GM19239 (cell line): Measurements from ENCODE around the gene TFDP2.
A peak's percentile ranks its signal among the peaks of the same experiment; 100 is the strongest.
"Not testable (repeated sequence)": the region's sequence is repeated elsewhere in the genome, so short reads cannot be mapped to it uniquely, and the experiment has no call there.

Experiments
- DNase-seq: peaks from one replicate; pipeline ENCODE4 v3.0.0; 2011; ENCODE audit warnings: low spot score; ENCODE audit not compliant: insufficient read length
- FAIRE-seq: peaks from 2 replicates; lab custom pipeline; 2011; peaks lifted over from hg19 to GRCh38; lab: Jason Lieb, UNC

The TFDP2 gene

DNA sequence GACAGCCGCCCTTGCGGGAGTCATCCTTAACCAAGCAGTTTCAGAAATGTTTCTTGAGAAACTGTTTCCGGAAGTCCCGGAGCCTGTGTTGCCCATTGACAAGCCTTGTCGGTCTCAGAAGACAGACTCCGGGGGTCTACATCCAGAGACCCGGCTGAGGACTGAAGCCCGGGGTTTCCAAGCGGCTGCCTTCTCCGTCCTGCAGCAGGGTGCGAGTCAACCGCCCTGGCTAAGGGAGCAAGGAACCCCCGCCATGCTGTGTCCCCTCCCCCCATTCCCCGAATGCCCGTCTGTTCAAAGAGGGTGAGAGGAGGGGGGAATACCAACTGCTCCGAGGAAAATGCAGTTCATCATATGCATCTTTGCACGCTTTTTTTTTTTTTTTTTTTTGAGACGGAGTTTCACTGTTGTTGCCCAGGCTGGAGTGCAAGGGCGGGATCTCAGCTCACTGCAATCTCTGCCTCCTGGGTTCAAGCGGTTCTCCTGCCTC is 211.3 kb downstream of the TFDP2 start:
- DNase-seq = no peak
- FAIRE-seq = no peak

DNA sequence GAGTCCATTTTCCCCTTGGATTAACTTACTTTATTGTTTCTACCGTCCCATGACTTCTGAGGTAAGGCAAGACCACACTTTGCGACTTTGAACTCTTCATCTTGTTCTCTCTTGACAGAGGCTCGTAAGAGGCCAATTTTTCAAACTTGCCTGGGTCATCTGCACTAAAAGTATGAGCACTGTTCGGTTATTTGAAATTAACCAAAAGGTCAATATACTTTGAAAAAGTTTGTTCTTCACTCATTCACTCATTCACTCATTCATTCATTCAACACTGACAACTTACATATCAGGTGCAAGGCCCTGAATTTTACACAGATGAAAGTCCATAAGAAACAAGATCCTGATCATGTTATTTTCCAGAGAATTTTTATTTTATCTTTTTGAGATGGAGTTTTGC is 215.0 kb downstream of the TFDP2 start:
- DNase-seq = no peak
- no peak for FAIRE-seq

DNA sequence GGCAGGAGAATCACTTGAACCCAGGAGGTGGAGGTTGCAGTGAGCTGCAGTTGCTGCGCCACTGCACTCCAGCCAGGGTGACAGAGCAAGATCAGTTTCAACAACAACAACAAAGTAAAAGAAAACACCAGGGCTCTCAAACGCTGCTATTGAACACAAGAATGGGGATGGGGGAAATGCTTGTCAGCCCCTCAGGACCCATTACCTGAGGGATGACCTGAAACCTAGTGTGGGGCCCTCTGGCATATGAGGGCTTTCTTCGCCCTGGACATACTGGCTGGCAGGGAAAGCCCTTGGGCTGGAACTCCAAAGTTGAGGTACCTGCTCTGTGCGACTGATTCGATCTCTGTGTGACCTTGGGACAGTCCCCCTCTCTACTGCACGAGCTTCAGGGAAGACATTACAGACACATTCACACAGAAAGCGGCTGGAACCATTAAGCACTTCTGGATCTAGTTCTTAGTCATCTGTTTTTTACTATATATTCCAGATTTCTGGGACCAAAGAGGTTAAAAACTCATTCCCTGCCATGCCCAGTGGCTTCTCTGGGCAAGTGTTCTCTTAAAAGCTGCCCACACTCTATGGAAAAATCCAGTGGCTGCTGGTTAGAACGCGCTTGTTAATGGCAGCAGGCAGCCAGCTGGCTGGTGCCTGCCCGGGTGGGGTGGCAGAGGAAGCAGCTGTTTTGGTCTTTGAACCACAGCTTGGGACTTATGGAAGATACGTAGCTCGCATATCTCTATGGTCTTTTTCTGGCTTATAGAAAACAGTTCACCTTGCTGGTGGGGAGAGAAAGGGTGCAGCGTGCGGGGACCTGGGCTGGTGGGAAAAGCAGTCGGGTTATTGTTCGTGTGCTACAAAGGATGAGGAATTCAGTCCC is 215.7 kb downstream of the TFDP2 start:
- DNase-seq (no peak), FAIRE-seq (no peak)

DNA sequence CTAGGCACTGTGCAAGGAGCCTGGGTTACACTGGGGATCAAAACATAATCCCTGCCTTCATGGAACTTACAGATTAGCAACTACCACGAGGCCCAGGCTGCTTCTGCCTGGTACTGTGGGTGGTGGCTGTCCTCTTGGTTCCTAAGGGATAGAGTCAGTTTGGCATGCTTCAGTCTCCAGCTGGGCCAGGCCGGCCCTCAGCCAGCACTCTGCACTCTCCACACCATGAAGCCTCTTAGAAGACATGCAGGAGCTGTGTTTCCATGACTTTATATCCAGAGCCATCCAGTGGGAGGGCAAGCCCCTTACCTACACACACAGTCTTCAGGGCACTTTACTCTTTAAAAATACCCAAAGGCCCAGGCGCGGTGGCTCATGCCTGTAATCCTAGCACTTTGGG is 218.5 kb downstream of the TFDP2 start:
- FAIRE-seq = no peak
- no peak for DNase-seq

DNA sequence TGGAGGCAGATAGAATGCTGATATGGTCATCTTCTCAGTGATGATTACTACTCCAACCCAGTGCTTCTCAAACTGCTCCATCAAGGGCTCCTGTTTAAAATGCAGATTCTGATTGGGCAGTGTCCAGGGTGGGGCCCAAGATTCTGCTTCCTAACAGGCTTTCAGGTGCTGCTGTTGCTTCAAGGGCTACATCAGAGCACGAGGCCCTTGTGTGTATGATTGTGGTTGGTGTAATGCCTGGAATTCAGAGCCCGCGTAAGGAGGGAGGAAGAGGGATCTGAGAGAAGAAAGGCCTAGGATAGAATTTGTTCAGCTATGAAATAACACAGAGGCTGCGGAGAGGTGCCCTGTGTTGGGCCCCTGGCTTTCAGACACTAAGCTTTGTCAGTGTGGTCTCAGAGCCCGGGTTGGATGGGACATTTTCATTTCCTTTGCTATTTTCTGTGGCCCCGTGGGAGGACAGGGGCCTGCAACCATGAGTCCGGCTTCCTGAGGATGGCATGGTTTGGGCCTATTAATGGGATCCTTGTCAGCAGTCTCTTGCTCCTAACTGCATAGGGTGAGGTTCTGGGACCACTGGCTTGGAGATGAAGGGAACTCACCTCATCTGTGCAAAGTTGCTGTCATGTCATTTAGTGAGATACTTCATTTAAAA is 219.9 kb downstream of the TFDP2 start:
- DNase-seq = no peak
- no peak for FAIRE-seq

DNA sequence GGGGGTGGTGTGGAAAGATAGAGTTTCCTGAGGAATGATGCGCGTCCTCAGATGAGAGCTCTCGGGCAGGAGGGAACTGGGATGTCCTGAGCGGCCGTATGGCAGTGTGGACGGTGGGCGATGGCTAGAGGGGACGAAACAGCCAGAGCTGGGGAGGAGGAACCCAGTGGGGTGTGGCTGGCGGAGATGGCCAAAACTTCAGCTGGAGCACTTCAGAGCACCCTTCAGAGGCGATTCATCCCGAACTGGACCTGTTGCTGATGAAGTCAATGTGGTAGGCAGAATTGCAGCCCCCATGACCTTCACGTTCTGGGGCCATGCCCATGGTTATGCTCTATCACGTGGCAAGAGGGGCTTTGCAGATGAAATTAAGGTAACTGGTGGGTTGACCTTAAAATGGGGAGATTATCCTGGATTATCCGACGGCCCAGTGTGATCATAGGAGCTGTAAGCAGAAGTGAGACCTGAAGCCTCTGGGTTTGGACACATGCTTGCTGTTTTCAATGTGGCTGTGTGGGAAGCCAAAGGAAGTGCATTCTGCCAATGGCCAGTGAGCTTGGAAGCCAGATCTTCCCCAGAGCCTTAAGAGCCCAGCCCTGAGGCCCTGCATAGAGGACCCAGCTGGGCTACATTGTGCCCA is 220.6 kb downstream of the TFDP2 start:
- no peak for DNase-seq
- FAIRE-seq = no peak

DNA sequence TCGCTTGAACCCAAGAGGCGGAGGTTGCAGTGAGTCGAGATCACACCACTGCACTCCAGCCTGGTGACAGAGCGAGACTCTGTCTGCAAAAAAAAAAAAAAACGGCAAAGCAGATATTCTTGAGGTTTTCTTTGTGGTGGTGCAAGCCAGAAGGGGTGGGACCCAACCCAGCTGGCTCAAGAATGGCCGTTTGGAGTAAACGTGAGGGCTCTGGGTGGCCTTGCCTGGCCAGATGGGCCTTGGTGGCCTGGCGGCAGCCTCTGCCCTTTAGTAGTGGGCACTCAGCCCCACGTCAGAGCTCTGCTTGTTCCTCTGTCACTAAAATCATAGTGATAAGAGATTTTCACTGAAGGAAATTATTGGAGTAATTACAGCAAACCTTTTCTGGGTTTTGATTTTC is 222.4 kb downstream of the TFDP2 start:
- DNase-seq = no peak
- FAIRE-seq = no peak

DNA sequence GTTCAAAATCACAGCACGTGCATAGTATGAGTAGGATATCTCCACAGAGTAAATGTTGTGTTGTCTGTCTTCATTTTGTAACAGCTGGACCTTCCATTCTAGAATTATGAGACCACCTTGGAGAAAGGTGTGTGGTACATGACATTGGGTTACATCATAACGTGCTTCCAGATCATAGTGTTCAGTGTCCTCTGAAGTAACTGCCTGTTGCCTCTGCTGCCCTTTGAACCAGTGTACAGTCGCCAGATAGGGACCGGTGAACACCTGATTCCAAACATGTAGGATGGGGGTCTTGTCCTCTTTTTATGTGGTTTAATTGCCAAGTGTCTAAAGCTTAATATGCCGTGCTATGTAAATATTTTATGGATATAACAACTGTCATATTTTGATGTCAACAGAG is 223.7 kb downstream of the TFDP2 start:
- not testable (repeated sequence) for FAIRE-seq, DNase-seq

DNA sequence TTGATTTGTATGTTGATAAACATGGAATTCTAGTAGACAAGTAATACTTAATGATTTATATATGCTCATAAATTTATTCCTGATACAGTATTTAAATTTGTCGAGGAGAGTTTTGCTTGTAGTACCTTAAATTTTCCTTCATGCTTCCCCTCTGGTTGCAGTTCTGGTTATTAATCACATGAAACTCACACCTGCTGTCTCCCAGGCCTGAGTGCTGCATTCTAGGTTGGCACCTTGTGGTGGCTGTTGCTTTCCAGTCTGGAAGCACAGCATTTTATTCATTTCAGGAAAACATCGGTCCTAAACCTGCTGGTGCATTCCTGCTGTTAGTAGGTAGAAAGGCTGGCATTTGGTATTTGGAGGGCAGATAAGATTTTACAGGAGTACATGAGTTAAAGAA is 228.0 kb downstream of the TFDP2 start:
- FAIRE-seq = no peak

DNA sequence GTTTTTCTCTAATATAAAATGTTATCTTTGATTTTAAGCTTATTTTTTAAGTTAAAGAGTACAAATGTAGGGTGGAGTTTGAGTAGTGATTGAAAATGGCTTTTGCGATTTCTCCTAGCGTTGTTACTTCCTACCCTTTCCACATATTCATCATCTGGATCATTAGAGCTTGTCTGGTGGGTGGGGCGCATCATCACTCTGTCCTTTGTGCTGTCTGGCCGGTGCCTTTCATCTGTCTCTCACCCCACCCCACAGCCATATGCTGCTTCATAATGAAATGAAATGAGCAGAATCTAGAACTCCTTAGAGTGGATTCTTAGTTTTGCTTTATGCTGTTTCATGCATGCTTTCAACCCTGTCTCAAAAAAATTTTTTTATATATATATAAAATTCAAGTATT is 228.6 kb downstream of the TFDP2 start:
- FAIRE-seq = no peak
- no peak for DNase-seq

More for the DNA sequence above, 228.0 kb downstream of the TFDP2 start:
- no peak for DNase-seq

DNA sequence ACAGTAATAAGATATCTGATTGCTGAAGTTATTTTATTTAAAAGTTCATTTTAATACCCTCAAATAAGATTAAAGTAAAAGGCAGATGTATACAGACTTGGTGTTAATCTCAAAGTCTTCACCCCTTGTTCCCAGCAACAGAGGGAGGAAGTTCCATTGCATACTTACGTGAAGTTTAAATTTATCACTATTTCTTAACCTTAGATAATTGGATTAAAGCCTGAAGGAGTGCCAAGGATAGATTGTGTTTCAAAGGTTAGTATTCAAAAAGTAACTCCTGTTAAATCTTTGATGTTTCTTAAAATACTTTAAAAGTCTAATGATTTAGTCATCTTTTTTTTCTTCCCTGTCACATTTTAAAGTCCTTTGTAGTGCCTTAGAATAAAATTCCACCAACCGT is 233.6 kb downstream of the TFDP2 start:
- no peak for DNase-seq
- FAIRE-seq = no peak

DNA sequence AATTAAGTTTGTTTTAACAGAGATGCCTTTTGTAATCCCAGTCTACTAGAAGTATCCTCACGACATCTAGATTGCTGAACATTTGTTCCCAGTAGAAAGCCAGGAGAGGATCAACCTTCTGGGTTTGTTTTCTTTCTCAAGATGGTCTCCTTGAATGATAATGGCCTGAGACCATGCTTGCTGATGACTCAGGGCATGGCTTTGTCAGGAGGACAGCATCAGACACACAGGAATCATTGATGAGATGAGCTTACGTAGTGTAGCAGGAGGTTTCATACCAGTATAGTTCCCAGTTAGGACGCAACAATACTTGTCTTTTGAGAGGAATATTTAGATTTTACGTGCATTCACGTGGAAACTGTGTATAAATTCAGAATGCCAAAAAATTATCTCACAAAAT is 234.3 kb downstream of the TFDP2 start:
- FAIRE-seq (no peak), DNase-seq (no peak)

DNA sequence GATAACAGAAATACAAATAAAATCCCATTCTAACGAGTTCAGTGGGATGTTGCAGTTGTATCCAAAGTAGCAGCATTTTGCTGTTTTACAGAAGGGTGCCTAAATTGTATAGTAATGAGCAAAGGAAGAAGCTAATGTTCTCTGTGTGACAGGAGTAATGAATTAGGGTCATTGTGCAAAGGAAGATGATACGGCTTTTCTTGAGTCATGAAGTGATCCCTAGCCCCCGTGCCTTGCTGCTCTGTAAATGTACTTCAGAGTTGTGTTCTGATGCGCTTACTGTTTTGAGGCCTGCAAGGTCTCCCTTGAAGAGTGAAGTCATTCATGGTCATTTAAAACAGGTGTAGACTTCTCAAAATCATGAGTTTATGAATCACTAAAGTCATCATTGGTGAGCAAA is 235.0 kb downstream of the TFDP2 start:
- DNase-seq = no peak
- FAIRE-seq = no peak

DNA sequence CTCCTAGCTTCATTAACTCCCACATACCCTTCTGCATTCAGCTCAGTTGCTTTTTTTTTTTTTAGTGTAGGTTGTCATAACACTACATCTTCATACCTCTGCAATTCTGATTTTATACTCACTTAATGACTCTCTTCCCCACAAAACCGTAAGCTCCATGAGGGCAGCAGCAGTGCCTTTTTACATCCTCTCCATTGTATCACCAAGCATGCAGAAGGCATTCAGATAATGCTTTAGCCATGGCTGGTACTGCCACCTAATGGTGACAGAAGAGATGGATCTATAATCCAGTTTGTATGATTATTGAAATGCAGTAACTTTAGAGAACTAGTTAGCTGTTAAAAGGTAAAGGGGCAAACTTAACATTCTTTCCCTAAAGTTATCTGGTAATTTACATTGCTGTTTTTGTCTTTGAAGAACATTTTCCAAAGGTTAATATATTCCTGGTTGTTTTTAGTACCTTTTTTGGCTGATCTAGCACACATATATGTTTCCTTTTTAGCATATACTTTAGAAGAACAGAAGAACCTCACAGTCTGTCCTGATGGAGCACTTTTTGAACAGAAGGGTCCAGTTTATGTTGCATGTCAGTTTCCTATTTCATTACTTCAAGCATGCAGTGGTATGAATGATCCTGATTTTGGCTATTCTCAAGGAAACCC is 236.1 kb downstream of the TFDP2 start:
- DNase-seq (no peak), FAIRE-seq (peak; percentile 76)

DNA sequence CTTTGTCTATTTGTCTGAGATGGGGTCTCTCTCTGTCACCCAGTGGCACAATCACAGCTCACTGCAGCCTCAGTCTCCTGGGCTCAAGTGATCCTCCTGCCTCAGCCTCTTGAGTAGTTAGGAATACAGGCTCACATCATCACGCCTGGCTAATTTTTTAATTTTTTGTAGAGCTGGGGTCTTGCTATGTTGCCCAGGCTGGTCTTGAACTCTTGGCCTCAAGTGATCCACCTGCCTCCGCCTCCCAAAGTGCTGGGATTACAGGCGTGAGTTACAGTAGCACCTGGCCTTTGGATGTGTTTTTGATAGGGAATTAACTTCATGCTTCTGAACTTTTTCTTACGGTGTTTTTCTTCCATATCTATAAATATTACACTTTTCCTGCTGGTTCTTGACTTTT is 239.4 kb downstream of the TFDP2 start:
- not testable (repeated sequence) for FAIRE-seq, DNase-seq

DNA sequence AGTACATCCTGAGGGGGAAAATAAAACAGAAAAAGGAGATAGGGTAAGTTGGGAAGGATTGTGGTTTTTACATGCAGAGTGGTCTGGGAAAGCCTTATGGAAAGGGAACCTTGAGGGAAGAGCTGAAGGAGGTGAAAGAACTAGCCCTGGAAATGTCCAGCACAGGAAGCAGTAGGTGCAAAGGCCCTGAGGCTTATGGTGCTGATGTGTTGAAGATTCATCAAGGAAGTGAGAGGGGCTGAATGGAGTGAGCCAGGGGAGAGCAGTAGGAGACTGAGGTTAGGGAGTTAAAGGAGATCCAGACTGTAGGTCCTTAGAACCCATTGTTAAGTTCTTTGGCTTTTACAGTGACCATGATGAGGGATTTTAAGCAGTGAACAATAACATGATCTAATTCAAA is 239.9 kb downstream of the TFDP2 start:
- FAIRE-seq = no peak
- no peak for DNase-seq

DNA sequence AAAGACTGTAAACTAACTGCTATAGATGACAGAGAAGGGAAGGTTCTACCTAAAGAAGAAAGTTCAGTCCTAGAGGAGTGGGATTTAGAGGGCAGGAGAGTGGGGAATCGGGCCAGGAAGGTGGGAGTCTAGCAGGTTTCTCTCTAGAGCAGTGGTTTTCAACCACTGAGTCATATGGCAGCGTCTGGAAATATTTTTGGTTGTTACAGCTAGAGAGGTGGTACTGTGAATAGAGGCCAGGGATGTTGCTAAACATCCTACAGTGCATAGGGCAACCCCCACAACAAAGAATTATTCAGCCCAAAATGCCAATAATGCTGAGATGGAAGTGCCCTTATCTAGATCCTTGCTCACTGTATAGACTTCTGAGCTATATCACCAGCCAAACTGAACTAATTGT is 244.2 kb downstream of the TFDP2 start:
- FAIRE-seq (no peak), DNase-seq (no peak)

DNA sequence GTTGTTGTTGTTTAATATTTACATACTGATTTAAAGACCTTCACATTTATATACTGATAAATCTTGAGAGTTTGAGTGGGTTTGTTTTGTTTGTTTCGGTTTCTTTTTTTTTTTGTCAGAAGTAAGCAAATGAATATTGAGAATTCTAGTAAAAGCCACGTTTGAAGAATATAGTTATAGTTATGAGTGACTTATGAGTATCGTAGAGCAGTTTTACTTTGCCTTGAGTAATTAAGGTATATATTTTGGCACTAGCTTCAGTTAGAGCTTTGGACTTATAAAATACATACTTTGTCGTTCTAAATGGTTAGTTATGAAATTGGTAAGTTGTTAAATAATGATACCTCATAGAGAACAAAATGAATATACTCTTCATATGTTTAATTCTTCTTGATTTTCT is 245.1 kb downstream of the TFDP2 start:
- DNase-seq = no peak
- FAIRE-seq = no peak

DNA sequence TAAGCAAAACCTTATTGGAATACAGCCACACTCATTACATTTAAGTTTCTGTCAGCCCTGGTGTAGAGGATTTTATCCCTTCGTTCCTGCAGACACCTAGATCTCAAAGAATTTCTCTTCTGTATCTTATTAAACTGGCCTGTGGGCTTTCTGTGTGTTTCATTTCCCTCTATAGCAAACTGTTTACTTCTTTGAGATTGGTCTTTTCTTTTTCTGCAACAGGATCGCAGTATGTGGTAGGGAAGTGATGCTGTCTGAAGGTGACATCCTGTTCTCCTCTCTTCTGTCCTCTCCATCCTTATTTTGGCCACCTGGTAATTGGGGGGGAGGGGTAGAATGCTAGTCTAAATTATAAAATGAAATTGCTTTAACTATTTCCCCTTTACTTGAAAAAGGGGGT is 247.4 kb downstream of the TFDP2 start:
- FAIRE-seq (no peak), DNase-seq (no peak)

DNA sequence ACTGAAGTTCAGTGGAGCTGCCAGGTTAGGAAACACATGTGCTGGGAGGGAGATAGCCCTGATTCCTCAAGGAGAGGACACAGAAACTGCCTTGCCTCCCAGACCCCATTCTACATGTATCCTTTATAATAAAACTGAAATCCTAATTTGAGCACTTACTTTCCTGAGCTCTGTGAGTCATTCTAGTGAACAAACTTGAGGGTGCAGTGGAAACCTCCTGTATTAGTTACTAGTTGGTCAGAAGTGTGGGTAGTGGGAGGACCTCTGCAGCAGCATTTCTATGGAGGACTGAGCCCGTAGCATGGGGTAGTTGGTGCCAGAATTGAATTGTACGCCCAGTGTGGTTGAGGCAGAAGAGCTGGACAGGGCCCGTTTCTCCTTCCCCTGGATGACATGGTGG is 249.0 kb downstream of the TFDP2 start:
- DNase-seq = no peak
- no peak for FAIRE-seq

DNA sequence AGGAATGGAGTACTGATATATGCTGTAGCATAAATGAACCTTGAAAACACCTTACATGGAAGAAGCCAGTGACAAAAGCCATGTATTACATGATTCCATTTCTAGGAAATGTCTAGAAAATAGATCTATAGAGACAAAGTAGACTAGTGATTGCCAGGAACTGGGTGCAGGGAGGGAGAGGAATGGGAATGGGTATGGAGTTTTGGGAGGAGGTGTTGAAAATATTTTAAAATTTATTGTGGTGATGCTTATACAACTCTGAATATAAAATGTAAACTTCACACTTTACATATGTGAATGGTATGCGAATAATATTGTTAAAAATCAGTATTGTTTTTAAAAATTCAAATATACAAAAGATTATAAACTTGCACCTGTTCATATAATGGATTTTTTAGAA is 250.4 kb downstream of the TFDP2 start:
- FAIRE-seq (no peak), DNase-seq (no peak)
